Measurements from ENCODE around the gene LRRD1. TPM values are rescaled to one million over a fixed set of nuclear protein-coding genes. Genes with fewer than 3 reads are reported as not detected.

LRRD1 gene
- polyA plus RNA-seq (2013), result 0.15 TPM

- H3K36me3 ChIP-seq (ENCODE audit: control insufficient read depth in 4 of 4, insufficient read depth in 4 of 4, low read length in 3 of 4), result no peaks in the 10 kb centered on the region
- POLR2A ChIA-PET, result no interaction called here
- CTCF ChIA-PET, result interaction anchor here (1.0 to 1.6 kb wide), 5 partner anchors 11 to 53 kb away, joined by 3 to 4 read pairs (median 4); no protein-coding TSS in a partner anchor
- no peaks in the 10 kb centered on the region for H3K27me3 ChIP-seq (replicated peaks in 2 of 5; ENCODE audit: control insufficient read depth in 4 of 5, insufficient read depth in 5 of 5, low read length in 4 of 5)
- H3K9me3 ChIP-seq (ENCODE audit: control extremely low read depth in 1 of 5, control insufficient read depth in 4 of 5, insufficient read depth in 2 of 5, low read depth in 1 of 5, low read length in 4 of 5), result no peaks in the 10 kb centered on the region
- H3K4me3 ChIP-seq (ENCODE audit: control insufficient read depth in 1 of 7, extremely low read depth in 1 of 7, insufficient read depth in 4 of 7, low read depth in 2 of 7, low read length in 6 of 7), result peak within 1 kb of the TSS; percentile 61 to 88 (median 69)
- H3K4me1 ChIP-seq (ENCODE audit: control extremely low read depth in 1 of 4, control insufficient read depth in 4 of 4, insufficient read depth in 4 of 4, low read length in 3 of 4), result peaks cover 0 to 9% (median 6%) of the 10 kb centered on the region in 4 experiments
- peak; percentile 87 to 93 (median 88) for DNase-seq
- peak within 1 kb of the TSS; percentile 15 to 64 for H3K27ac ChIP-seq (ENCODE audit: insufficient read depth in 1 of 2, low read depth in 1 of 2, low read length in 2 of 2, poor library complexity in 1 of 2, severe bottlenecking in 2 of 2)
- 2% methylated on average over 48 of the region's 60 CpGs for WGBS (ENCODE audit: insufficient coverage)
Observed at GRCh38 chr7:92178928-92179924, at the start of gene LRRD1. LRRD1 (minus strand) TSS chr7:92179142; CDS start chr7:92165202, 13,940 bp downstream.

GRCh38 chr7:92228742-92229141, 49.8 kb upstream of the LRRD1 start:
- Histone ChIP-seq H3K27ac (ENCODE audit: insufficient read depth in 1 of 2, low read depth in 1 of 2, low read length in 2 of 2, poor library complexity in 1 of 2, severe bottlenecking in 2 of 2) (no peak overlapping the region), H3K4me1 (ENCODE audit: control extremely low read depth in 1 of 4, control insufficient read depth in 4 of 4, insufficient read depth in 4 of 4, low read length in 3 of 4) (no peaks in the 10 kb centered on the region), H3K36me3 (ENCODE audit: control insufficient read depth in 4 of 4, insufficient read depth in 4 of 4, low read length in 3 of 4) (peaks cover 6 to 70% (median 31%) of the 10 kb centered on the region in 4 experiments), H3K9me3 (ENCODE audit: control extremely low read depth in 1 of 5, control insufficient read depth in 4 of 5, insufficient read depth in 2 of 5, low read depth in 1 of 5, low read length in 4 of 5) (peaks cover 0 to 5% (median 0%) of the 10 kb centered on the region in 5 experiments), H3K4me3 (ENCODE audit: control insufficient read depth in 1 of 7, extremely low read depth in 1 of 7, insufficient read depth in 4 of 7, low read depth in 2 of 7, low read length in 6 of 7) (no peak overlapping the region), H3K27me3 (replicated peaks in 2 of 5; ENCODE audit: control insufficient read depth in 4 of 5, insufficient read depth in 5 of 5, low read length in 4 of 5) (no peaks in the 10 kb centered on the region)
- POLR2A ChIA-PET, result no interaction called here
- DNase-seq, result no peak
- 86% methylated on average over 1 of the region's 2 CpGs for WGBS (ENCODE audit: insufficient coverage)
- CTCF ChIA-PET, result no interaction called here

- ChIA-PET CTCF (interaction anchor here (1.4 kb wide), 1 partner anchor 66 kb away, joined by 3 read pairs; no protein-coding TSS in a partner anchor), POLR2A (no interaction called here)
- no peaks in the 10 kb centered on the region for H3K27me3 ChIP-seq (replicated peaks in 2 of 5; ENCODE audit: control insufficient read depth in 4 of 5, insufficient read depth in 5 of 5, low read length in 4 of 5)
- H3K4me3 ChIP-seq (ENCODE audit: control insufficient read depth in 1 of 7, extremely low read depth in 1 of 7, insufficient read depth in 4 of 7, low read depth in 2 of 7, low read length in 6 of 7), result no peak overlapping the region
- no peaks in the 10 kb centered on the region for H3K4me1 ChIP-seq (ENCODE audit: control extremely low read depth in 1 of 4, control insufficient read depth in 4 of 4, insufficient read depth in 4 of 4, low read length in 3 of 4)
- peaks cover 0 to 5% (median 0%) of the 10 kb centered on the region in 5 experiments for H3K9me3 ChIP-seq (ENCODE audit: control extremely low read depth in 1 of 5, control insufficient read depth in 4 of 5, insufficient read depth in 2 of 5, low read depth in 1 of 5, low read length in 4 of 5)
- no peak for DNase-seq
- WGBS (ENCODE audit: insufficient coverage), result 100% methylated on average over 2 of the region's 2 CpGs
- H3K36me3 ChIP-seq (ENCODE audit: control insufficient read depth in 4 of 4, insufficient read depth in 4 of 4, low read length in 3 of 4), result peaks cover 9 to 68% (median 32%) of the 10 kb centered on the region in 4 experiments
- no peak overlapping the region for H3K27ac ChIP-seq (ENCODE audit: insufficient read depth in 1 of 2, low read depth in 1 of 2, low read length in 2 of 2, poor library complexity in 1 of 2, severe bottlenecking in 2 of 2)
Observed at GRCh38 chr7:92228100-92228499, 49.2 kb upstream of the LRRD1 start.

- ChIA-PET POLR2A (no interaction called here), CTCF (interaction anchor here (1.4 kb wide), 1 partner anchor 65 kb away, joined by 3 read pairs; no protein-coding TSS in a partner anchor)
- H3K4me3 ChIP-seq (ENCODE audit: control insufficient read depth in 1 of 7, extremely low read depth in 1 of 7, insufficient read depth in 4 of 7, low read depth in 2 of 7, low read length in 6 of 7), result no peak overlapping the region
- no peaks in the 10 kb centered on the region for H3K4me1 ChIP-seq (ENCODE audit: control extremely low read depth in 1 of 4, control insufficient read depth in 4 of 4, insufficient read depth in 4 of 4, low read length in 3 of 4)
- peaks cover 9 to 66% (median 36%) of the 10 kb centered on the region in 4 experiments for H3K36me3 ChIP-seq (ENCODE audit: control insufficient read depth in 4 of 4, insufficient read depth in 4 of 4, low read length in 3 of 4)
- DNase-seq, result no peak
- peaks cover 0 to 5% (median 0%) of the 10 kb centered on the region in 5 experiments for H3K9me3 ChIP-seq (ENCODE audit: control extremely low read depth in 1 of 5, control insufficient read depth in 4 of 5, insufficient read depth in 2 of 5, low read depth in 1 of 5, low read length in 4 of 5)
- no peak overlapping the region for H3K27ac ChIP-seq (ENCODE audit: insufficient read depth in 1 of 2, low read depth in 1 of 2, low read length in 2 of 2, poor library complexity in 1 of 2, severe bottlenecking in 2 of 2)
- no CpG with 5 or more reads among the region's 4 CpGs for WGBS (ENCODE audit: insufficient coverage)
- H3K27me3 ChIP-seq (replicated peaks in 2 of 5; ENCODE audit: control insufficient read depth in 4 of 5, insufficient read depth in 5 of 5, low read length in 4 of 5), result no peaks in the 10 kb centered on the region
Observed at GRCh38 chr7:92226981-92227380, 48.0 kb upstream of the LRRD1 start.

- Histone ChIP-seq H3K27ac (ENCODE audit: insufficient read depth in 1 of 2, low read depth in 1 of 2, low read length in 2 of 2, poor library complexity in 1 of 2, severe bottlenecking in 2 of 2) (no peak overlapping the region), H3K27me3 (replicated peaks in 2 of 5; ENCODE audit: control insufficient read depth in 4 of 5, insufficient read depth in 5 of 5, low read length in 4 of 5) (no peaks in the 10 kb centered on the region), H3K9me3 (ENCODE audit: control extremely low read depth in 1 of 5, control insufficient read depth in 4 of 5, insufficient read depth in 2 of 5, low read depth in 1 of 5, low read length in 4 of 5) (no peaks in the 10 kb centered on the region), H3K4me3 (ENCODE audit: control insufficient read depth in 1 of 7, extremely low read depth in 1 of 7, insufficient read depth in 4 of 7, low read depth in 2 of 7, low read length in 6 of 7) (no peak overlapping the region), H3K4me1 (ENCODE audit: control extremely low read depth in 1 of 4, control insufficient read depth in 4 of 4, insufficient read depth in 4 of 4, low read length in 3 of 4) (no peaks in the 10 kb centered on the region), H3K36me3 (ENCODE audit: control insufficient read depth in 4 of 4, insufficient read depth in 4 of 4, low read length in 3 of 4) (peaks cover 21 to 76% (median 42%) of the 10 kb centered on the region in 4 experiments)
- DNase-seq, result no peak
- CTCF ChIA-PET, result no interaction called here
- WGBS (ENCODE audit: insufficient coverage), result no CpG with 5 or more reads among the region's 3 CpGs
- POLR2A ChIA-PET, result no interaction called here
Observed at GRCh38 chr7:92221766-92222165, 42.8 kb upstream of the LRRD1 start.

GRCh38 chr7:92206672-92207071, 27.7 kb upstream of the LRRD1 start:
- no CpG with 5 or more reads among the region's 1 CpG for WGBS (ENCODE audit: insufficient coverage)
- Histone ChIP-seq H3K4me3 (ENCODE audit: control insufficient read depth in 1 of 7, extremely low read depth in 1 of 7, insufficient read depth in 4 of 7, low read depth in 2 of 7, low read length in 6 of 7) (no peak overlapping the region), H3K4me1 (ENCODE audit: control extremely low read depth in 1 of 4, control insufficient read depth in 4 of 4, insufficient read depth in 4 of 4, low read length in 3 of 4) (no peaks in the 10 kb centered on the region), H3K9me3 (ENCODE audit: control extremely low read depth in 1 of 5, control insufficient read depth in 4 of 5, insufficient read depth in 2 of 5, low read depth in 1 of 5, low read length in 4 of 5) (peaks cover 2 to 31% (median 12%) of the 10 kb centered on the region in 5 experiments), H3K27me3 (replicated peaks in 2 of 5; ENCODE audit: control insufficient read depth in 4 of 5, insufficient read depth in 5 of 5, low read length in 4 of 5) (no peaks in the 10 kb centered on the region), H3K36me3 (ENCODE audit: control insufficient read depth in 4 of 4, insufficient read depth in 4 of 4, low read length in 3 of 4) (peaks cover 32 to 93% (median 41%) of the 10 kb centered on the region in 4 experiments), H3K27ac (ENCODE audit: insufficient read depth in 1 of 2, low read depth in 1 of 2, low read length in 2 of 2, poor library complexity in 1 of 2, severe bottlenecking in 2 of 2) (no peak overlapping the region)
- ChIA-PET CTCF (no interaction called here), POLR2A (no interaction called here)
- DNase-seq, result peak; percentile 5 to 40 (median 33)

GRCh38 chr7:92205987-92206386, 27.0 kb upstream of the LRRD1 start:
- no peak for DNase-seq
- Histone ChIP-seq H3K36me3 (ENCODE audit: control insufficient read depth in 4 of 4, insufficient read depth in 4 of 4, low read length in 3 of 4) (peaks cover 31 to 87% (median 39%) of the 10 kb centered on the region in 4 experiments), H3K4me1 (ENCODE audit: control extremely low read depth in 1 of 4, control insufficient read depth in 4 of 4, insufficient read depth in 4 of 4, low read length in 3 of 4) (no peaks in the 10 kb centered on the region), H3K9me3 (ENCODE audit: control extremely low read depth in 1 of 5, control insufficient read depth in 4 of 5, insufficient read depth in 2 of 5, low read depth in 1 of 5, low read length in 4 of 5) (peaks cover 2 to 29% (median 12%) of the 10 kb centered on the region in 5 experiments), H3K27me3 (replicated peaks in 2 of 5; ENCODE audit: control insufficient read depth in 4 of 5, insufficient read depth in 5 of 5, low read length in 4 of 5) (no peaks in the 10 kb centered on the region), H3K4me3 (ENCODE audit: control insufficient read depth in 1 of 7, extremely low read depth in 1 of 7, insufficient read depth in 4 of 7, low read depth in 2 of 7, low read length in 6 of 7) (no peak overlapping the region), H3K27ac (ENCODE audit: insufficient read depth in 1 of 2, low read depth in 1 of 2, low read length in 2 of 2, poor library complexity in 1 of 2, severe bottlenecking in 2 of 2) (no peak overlapping the region)
- POLR2A ChIA-PET, result no interaction called here
- WGBS (ENCODE audit: insufficient coverage), result 100% methylated on average over 3 of the region's 3 CpGs
- CTCF ChIA-PET, result interaction anchor here (0.9 kb wide), 1 partner anchor 13 kb away, joined by 4 read pairs; no protein-coding TSS in a partner anchor
